Fibroblast of skin of scalp (primary cell): ENCODE data around the gene NASP.
"Not testable (repeated sequence)": the region's sequence is repeated elsewhere in the genome, so short reads cannot be mapped to it uniquely, and the experiment has no call there.

Experiments used
- DNase-seq: peaks from one replicate; pipeline ENCODE4 v3.0.0-alpha.2; 2013

The NASP gene

GRCh38 chr1:45570631-45571030, 13.2 kb upstream of the NASP start:
- DNase-seq, result no peak

GRCh38 chr1:45573231-45573804, 10.5 kb upstream of the NASP start:
- DNase-seq, result no peak

GRCh38 chr1:45574105-45574626, 9.7 kb upstream of the NASP start:
- no peak for DNase-seq

GRCh38 chr1:45583264-45583665, 576 bp upstream of the NASP start:
- DNase-seq, result peak; percentile 97

- peak; percentile 87 for DNase-seq
These were observed 689 bp downstream of the NASP start for GRCh38 chr1:45584351-45585109.

GRCh38 chr1:45585110-45585426, 1.2 kb downstream of the NASP start:
- DNase-seq, result no peak

- no peak for DNase-seq
These were observed 1.7 kb downstream of the NASP start for GRCh38 chr1:45585496-45586075.

- DNase-seq, result no peak
These were observed 2.9 kb downstream of the NASP start for GRCh38 chr1:45586769-45587168.

- no peak for DNase-seq
These were observed 6.0 kb downstream of the NASP start for GRCh38 chr1:45589861-45590260.

GRCh38 chr1:45594412-45594811, 10.6 kb downstream of the NASP start:
- DNase-seq, result no peak

GRCh38 chr1:45596765-45597164, 12.9 kb downstream of the NASP start:
- not testable (repeated sequence) for DNase-seq

- no peak for DNase-seq
These were observed 20.4 kb downstream of the NASP start for GRCh38 chr1:45604239-45604638.

GRCh38 chr1:45607404-45608074, 23.7 kb downstream of the NASP start:
- no peak for DNase-seq

GRCh38 chr1:45608175-45609156, 24.6 kb downstream of the NASP start:
- DNase-seq, result no peak

- no peak for DNase-seq
These were observed 26.9 kb downstream of the NASP start for GRCh38 chr1:45610589-45611226.

- DNase-seq, result no peak
These were observed 29.2 kb downstream of the NASP start for GRCh38 chr1:45612941-45613579.

- DNase-seq, result no peak
These were observed 32.0 kb downstream of the NASP start for GRCh38 chr1:45615885-45616284.

- peak; percentile 6 for DNase-seq
These were observed 33.8 kb downstream of the NASP start for GRCh38 chr1:45617618-45618017.

- no peak for DNase-seq
These were observed 35.5 kb downstream of the NASP start for GRCh38 chr1:45619149-45619921.
